ENCODE results near the gene RIC1. TPM values are rescaled to one million over a fixed set of nuclear protein-coding genes. Genes with fewer than 3 reads are reported as not detected.

Gene RIC1
- total and polyA plus RNA-seq, 2 experiments from 2014 or later = 9.7 to 33.7 TPM

DNA sequence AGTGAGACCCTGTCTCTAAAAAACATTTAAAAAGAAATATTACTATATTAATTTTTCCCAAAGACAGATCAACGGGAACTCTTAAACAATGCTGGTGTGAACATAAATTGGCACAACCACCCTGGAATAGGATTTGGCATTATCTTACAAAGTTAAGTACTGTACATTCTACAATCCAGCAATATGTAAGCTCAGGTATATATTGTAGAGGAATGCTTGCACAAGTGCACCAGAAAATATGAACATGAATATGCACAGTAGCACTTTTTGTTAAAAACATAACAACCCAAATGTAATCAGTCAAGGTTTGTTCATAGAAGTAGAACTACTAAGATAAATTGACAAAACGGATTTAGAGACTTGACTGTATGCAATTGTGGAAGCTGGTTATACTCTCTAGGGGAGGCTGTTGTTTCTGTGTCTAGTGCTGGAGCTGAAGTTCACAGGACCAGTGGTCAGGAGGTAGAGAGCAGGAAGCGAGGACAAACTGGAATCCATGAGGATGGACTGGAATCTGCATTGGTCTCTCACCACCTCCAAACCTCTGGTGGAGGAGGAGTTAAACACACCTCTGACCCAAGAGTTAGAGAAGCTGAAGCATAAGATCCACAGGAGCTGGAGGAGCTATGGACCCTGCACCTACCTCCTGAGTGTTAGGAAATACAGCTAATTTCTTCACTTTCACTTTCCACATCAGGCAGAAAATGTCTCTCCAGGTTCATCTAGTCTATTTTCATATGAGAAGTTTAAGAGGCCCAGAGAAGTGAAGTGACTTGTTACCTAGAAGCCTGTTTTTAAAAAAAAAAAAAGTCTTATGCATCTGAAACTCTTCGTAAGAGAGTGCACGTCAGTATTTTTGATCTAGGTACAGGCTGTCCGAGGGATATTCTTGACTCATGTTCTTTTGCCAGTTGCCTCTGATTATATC is 20.3 kb upstream of the RIC1 start:
- peak in 1 of 2 donors; percentile 20 for DNase-seq (ENCODE audit: low read depth in 1 of 2, low spot score in 1 of 2)
- no peaks in the 10 kb centered on the region for H3K4me1 ChIP-seq (ENCODE audit: low read depth)

DNA sequence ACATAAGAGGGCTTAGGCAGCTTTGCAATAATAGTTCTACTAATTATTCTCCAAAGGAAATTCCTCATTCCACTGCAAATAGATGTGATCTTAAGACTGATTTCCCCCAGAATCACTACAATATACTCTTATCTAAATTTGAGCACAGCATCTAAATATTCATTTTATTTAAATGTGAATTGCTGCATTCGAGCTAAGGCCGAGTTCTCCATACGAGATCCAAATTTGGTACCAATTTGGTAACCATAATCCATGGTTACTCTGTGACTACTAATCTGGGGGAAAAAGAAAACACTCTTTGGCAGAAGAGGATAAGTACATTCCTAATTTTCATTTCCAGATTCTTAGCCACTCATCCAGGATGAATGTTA is 19.7 kb upstream of the RIC1 start:
- no peak for DNase-seq (ENCODE audit: low read depth in 1 of 2, low spot score in 1 of 2)
- no peaks in the 10 kb centered on the region for H3K27me3 ChIP-seq
- H3K36me3 ChIP-seq = no peaks in the 10 kb centered on the region
- TF ChIP-seq, protein P1, sequence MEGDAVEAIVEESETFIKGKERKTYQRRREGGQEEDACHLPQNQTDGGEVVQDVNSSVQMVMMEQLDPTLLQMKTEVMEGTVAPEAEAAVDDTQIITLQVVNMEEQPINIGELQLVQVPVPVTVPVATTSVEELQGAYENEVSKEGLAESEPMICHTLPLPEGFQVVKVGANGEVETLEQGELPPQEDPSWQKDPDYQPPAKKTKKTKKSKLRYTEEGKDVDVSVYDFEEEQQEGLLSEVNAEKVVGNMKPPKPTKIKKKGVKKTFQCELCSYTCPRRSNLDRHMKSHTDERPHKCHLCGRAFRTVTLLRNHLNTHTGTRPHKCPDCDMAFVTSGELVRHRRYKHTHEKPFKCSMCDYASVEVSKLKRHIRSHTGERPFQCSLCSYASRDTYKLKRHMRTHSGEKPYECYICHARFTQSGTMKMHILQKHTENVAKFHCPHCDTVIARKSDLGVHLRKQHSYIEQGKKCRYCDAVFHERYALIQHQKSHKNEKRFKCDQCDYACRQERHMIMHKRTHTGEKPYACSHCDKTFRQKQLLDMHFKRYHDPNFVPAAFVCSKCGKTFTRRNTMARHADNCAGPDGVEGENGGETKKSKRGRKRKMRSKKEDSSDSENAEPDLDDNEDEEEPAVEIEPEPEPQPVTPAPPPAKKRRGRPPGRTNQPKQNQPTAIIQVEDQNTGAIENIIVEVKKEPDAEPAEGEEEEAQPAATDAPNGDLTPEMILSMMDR (IDR thresholded peaks at IDR 0.05; ENCODE audit: low read depth, low read length) = no peak
- no peaks in the 10 kb centered on the region for H3K4me1 ChIP-seq (ENCODE audit: low read depth)
- H3K9me3 ChIP-seq (ENCODE audit: low read depth) = no peaks in the 10 kb centered on the region
- no peak overlapping the region for H3K4me3 ChIP-seq
- no peak overlapping the region for H3K27ac ChIP-seq

More for the DNA sequence above, 20.3 kb upstream of the RIC1 start:
- H3K27ac ChIP-seq = no peak overlapping the region
- H3K36me3 ChIP-seq = no peaks in the 10 kb centered on the region
- H3K27me3 ChIP-seq = no peaks in the 10 kb centered on the region
- H3K4me3 ChIP-seq = no peak overlapping the region
- no peaks in the 10 kb centered on the region for H3K9me3 ChIP-seq (ENCODE audit: low read depth)
- TF ChIP-seq, protein P1 (IDR thresholded peaks at IDR 0.05; ENCODE audit: low read depth, low read length) = no peak

DNA sequence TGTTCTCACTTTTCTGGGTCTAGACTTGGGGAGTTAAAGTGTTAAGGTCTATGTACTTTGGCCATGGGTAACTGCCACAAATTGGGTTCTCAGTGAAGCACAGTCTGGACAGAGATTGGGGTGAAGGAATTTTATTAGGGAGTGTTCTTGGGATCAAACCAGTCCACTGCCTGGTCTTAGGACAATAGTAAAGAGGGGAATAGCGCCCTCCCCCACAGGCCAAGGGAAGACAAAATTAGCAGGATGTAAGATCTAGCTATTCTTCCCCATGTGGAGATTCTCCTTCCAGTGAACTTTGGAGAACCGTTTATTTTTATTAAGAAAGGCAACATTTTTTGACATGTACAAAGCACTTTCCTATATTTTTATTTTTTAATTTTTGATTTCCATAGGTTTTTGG is 18.4 kb upstream of the RIC1 start:
- Histone ChIP-seq H3K9me3 (ENCODE audit: low read depth) (no peaks in the 10 kb centered on the region), H3K4me3 (no peak overlapping the region), H3K27me3 (no peaks in the 10 kb centered on the region), H3K4me1 (ENCODE audit: low read depth) (no peaks in the 10 kb centered on the region), H3K27ac (no peak overlapping the region), H3K36me3 (no peaks in the 10 kb centered on the region)
- TF ChIP-seq, protein P1 (IDR thresholded peaks at IDR 0.05; ENCODE audit: low read depth, low read length) = no peak
- no peak for DNase-seq (ENCODE audit: low read depth in 1 of 2, low spot score in 1 of 2)

DNA sequence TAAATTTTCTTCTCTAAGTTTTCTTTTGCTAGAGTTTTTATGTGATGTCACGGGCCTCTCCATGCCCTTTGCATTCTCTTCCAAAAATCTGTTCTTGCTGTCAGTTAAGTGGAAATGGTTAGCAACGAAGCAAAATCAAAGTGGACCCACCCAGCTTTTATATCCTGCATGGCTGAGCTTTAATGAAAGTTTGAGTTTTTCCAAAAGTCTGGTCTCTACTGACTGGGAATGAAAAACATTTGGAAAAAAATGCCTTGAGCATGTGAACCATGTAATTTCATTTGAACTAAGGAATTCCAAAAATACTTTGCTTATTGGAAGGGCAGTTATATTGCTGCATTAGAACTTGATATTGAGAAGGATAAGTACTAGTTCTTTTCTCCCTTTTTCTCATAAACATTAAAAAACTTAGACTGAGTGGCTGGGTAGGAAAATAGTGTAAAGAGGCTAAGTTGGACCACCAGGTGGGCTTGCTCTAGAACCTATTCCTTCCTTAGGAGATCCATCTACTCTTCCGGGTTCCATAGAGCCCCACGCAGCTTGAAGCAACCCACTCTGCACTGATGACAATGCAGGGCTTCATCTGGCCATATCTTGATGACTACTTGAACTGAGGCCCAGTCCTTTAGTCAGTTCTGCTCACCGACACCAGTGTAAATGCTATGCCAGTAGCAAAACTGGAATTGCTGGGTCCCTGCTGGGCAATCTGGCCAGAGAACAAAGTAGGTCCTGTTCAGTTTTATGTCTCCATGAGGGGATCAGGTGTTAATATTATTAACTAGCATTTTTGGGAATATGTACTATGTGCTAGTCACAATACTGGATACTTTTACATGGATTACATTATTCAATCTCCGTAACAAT is 17.4 kb upstream of the RIC1 start:
- DNase-seq (ENCODE audit: low read depth in 1 of 2, low spot score in 1 of 2) = no peak
- Histone ChIP-seq H3K9me3 (ENCODE audit: low read depth) (no peaks in the 10 kb centered on the region), H3K27me3 (no peaks in the 10 kb centered on the region), H3K4me3 (no peak overlapping the region), H3K36me3 (no peaks in the 10 kb centered on the region), H3K4me1 (ENCODE audit: low read depth) (no peaks in the 10 kb centered on the region), H3K27ac (no peak overlapping the region)
- TF ChIP-seq, protein P1 (IDR thresholded peaks at IDR 0.05; ENCODE audit: low read depth, low read length) = no peak

DNA sequence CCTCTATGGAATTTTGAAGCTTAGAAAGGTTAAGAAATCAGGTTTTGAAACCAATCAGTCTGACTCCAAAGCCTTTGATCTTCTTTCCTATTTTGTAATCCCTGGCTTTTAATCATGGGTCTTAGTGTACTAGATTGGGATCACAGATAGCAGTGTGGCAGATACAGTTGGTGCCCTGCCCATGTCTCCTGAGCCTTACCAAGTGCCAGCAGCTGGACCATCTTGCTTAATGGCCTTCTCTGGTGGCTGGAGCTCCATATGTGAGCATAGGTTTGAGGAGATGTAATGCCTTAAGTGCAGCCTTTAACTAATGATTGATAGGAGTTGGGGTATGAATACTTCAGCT is 16.7 kb upstream of the RIC1 start:
- no peak overlapping the region for H3K4me3 ChIP-seq
- TF ChIP-seq, protein P1 (IDR thresholded peaks at IDR 0.05; ENCODE audit: low read depth, low read length) = no peak
- no peaks in the 10 kb centered on the region for H3K27me3 ChIP-seq
- no peaks in the 10 kb centered on the region for H3K4me1 ChIP-seq (ENCODE audit: low read depth)
- no peaks in the 10 kb centered on the region for H3K36me3 ChIP-seq
- no peak overlapping the region for H3K27ac ChIP-seq
- DNase-seq (ENCODE audit: low read depth in 1 of 2, low spot score in 1 of 2) = no peak
- no peaks in the 10 kb centered on the region for H3K9me3 ChIP-seq (ENCODE audit: low read depth)

Data from cardiac muscle cell (in vitro differentiated cells and primary cell).